ENCODE results near the gene KCNQ1.
"Not testable (repeated sequence)": the region's sequence is repeated elsewhere in the genome, so short reads cannot be mapped to it uniquely, and the experiment has no call there.

Gene KCNQ1

GRCh38 chr11:2631161-2631560, 186.4 kb downstream of the KCNQ1 start:
- no peak for DNase-seq

GRCh38 chr11:2639763-2640162, 195.0 kb downstream of the KCNQ1 start:
- not testable (repeated sequence) for DNase-seq

GRCh38 chr11:2641623-2642022, 196.8 kb downstream of the KCNQ1 start:
- DNase-seq, result no peak

- no peak for DNase-seq
These were observed 198.9 kb downstream of the KCNQ1 start for GRCh38 chr11:2643746-2644145.

DNA sequence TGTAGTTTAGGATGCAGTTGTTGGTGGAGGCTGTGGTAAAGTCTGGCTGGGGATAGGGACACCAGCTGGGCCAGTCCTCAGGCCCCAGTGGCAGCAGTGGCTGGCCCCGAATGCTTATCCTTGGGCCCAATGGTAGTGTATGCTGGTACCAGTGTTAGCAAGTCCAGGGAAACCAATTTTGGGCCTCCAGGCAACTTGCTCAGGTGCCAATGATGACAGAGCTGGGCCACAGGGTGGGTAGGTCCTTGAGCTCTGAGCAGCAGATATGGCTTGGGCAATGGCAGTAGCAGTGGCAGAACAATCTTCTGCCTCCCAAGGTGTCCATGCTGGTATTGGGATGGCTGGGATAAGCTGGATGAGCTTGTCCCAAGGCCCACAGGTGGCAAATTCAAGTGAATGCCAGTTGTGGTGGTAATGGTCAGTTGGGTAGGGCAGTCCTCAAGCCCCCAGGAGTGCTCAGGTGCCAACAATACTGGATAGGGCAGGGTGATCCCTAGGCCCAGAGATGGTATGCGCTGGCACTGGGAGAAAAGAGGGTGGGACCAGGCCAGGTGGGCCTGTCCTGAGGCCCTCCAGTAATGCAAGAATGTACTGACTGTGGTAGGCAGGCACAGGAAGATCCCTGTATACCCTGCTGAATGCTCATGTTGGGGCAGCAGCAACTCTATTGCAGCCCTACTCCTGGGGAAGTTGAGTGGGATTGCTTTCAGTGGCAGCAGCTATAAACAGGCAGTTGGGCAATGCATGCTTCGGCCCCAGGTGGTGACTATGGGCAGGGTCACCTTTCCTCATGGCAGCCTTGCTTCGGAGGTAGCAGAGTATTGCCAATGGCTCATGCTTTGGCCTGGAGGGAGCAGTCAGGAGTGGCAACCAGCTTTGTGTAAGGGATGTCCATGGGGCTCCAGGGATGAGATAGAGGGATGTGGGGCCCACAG, 200.3 kb downstream of the KCNQ1 start:
- DNase-seq, result no peak

GRCh38 chr11:2645779-2646118, 200.9 kb downstream of the KCNQ1 start:
- no peak for DNase-seq

- DNase-seq, result no peak
These were observed 202.4 kb downstream of the KCNQ1 start for GRCh38 chr11:2647167-2647566.

- DNase-seq, result no peak
These were observed 203.1 kb downstream of the KCNQ1 start for GRCh38 chr11:2647953-2648352.

DNA sequence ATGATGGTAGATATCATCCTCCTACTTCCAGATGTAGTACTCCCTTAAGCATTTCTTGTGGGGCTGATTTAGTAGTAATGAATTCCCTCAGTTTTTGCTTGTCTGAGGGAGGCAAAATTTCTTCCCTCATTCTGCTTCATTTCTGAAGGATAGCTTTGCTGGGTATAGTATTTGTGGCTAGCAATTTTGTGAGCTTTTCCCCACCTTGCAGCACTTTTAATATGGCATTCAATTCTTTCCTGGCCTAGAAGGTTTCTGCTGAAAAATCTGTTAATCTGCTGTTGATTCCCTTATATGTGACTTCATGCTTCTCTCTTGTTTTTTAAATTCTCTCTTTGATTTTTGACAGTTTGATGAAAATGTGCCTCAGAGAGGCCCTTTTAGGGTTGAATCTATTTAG, 204.6 kb downstream of the KCNQ1 start:
- DNase-seq, result no peak

GRCh38 chr11:2649848-2650247, 205.0 kb downstream of the KCNQ1 start:
- no peak for DNase-seq

- no peak for DNase-seq
These were observed 205.6 kb downstream of the KCNQ1 start for GRCh38 chr11:2650343-2650867.

- DNase-seq, result no peak
These were observed 206.3 kb downstream of the KCNQ1 start for GRCh38 chr11:2651054-2651617.

DNA sequence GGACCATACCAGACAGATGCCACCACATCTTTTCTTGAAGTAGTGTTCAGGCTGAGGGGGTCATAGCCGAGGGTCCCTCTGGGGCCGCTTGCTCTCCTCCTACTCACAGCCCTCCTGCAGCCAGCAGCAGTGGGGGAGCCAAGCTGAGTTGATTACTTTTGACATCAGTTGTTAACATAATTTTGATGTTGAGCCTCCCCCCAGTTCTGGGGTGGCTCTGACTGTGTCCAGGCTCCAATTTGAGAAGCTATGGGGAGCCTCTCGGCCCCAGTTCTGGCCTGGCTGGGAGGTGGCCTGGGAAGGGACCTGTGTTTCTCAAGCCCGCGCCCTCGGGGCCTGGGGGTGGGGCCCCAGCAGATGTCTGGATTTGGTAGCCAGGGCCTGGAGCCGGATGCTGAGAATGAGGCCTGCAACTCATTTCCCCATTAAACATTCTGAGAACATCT, 207.0 kb downstream of the KCNQ1 start:
- DNase-seq, result no peak

- no peak for DNase-seq
These were observed 207.8 kb downstream of the KCNQ1 start for GRCh38 chr11:2652333-2653197.

- no peak for DNase-seq
These were observed 208.4 kb downstream of the KCNQ1 start for GRCh38 chr11:2653198-2653551.

- no peak for DNase-seq
These were observed 209.3 kb downstream of the KCNQ1 start for GRCh38 chr11:2653930-2654739.

DNA sequence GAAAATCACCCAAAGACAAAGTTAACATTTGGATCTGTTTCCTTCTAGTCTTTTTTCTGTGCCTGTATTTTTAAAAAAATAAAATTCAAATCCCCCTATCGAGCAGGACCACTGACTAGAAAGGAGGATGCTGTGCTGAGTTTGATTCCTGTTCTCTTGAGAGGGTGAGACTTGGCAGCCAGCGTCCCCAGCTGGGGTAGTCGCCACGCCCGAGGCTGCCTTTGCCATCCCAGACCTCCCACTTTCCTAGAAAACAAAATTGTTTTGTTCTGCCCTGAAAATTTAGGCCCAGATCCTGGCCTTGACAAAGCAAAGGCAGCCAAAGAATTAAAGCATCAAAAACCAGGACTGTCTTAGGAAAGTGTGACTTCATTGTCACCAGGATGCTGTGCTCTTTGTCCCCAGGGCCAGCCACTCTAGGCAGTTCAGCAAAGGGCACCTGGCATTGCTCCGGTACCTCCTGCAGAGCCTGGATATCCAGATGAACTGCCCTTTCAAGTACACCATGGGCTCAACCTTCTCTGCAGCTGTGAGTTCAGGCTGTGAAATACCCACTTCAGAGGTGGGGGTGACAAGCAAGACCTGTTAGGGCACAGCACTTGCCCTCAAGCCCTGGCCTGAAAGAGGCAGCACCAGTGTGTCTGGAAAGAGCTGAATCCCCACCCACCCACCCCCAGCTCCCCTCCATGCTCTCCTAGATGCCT, 210.4 kb downstream of the KCNQ1 start:
- no peak for DNase-seq

GRCh38 chr11:2655834-2656622, 211.2 kb downstream of the KCNQ1 start:
- DNase-seq, result no peak

GRCh38 chr11:2656859-2657258, 212.1 kb downstream of the KCNQ1 start:
- no peak for DNase-seq

- no peak for DNase-seq
These were observed 213.0 kb downstream of the KCNQ1 start for GRCh38 chr11:2657697-2658284.
